ENCODE measurements around the gene CHRD.

CHRD gene

GRCh38 chr3:184354754-184355153 lies 25.1 kb upstream of the CHRD start:
- H3K4me1 ChIP-seq (ENCODE audit: control insufficient read depth, insufficient read depth, low read length, poor library complexity, severe bottlenecking) = no peaks in the 10 kb centered on the region
- H3K27ac ChIP-seq (ENCODE audit: insufficient read depth, low read length, poor library complexity, severe bottlenecking) = no peak overlapping the region
- H3K9me3 ChIP-seq (ENCODE audit: control insufficient read depth, low read length) = no peaks in the 10 kb centered on the region
- no peaks in the 10 kb centered on the region for H3K36me3 ChIP-seq (ENCODE audit: control insufficient read depth, insufficient read depth, low read length)
- no peaks in the 10 kb centered on the region for H3K27me3 ChIP-seq (replicated peaks; ENCODE audit: control insufficient read depth, insufficient read depth, low read length, poor library complexity, severe bottlenecking)
- no peak overlapping the region for H3K4me3 ChIP-seq (ENCODE audit: insufficient read depth, low read depth, low read length, poor library complexity, severe bottlenecking)
- DNase-seq = no peak

DNA sequence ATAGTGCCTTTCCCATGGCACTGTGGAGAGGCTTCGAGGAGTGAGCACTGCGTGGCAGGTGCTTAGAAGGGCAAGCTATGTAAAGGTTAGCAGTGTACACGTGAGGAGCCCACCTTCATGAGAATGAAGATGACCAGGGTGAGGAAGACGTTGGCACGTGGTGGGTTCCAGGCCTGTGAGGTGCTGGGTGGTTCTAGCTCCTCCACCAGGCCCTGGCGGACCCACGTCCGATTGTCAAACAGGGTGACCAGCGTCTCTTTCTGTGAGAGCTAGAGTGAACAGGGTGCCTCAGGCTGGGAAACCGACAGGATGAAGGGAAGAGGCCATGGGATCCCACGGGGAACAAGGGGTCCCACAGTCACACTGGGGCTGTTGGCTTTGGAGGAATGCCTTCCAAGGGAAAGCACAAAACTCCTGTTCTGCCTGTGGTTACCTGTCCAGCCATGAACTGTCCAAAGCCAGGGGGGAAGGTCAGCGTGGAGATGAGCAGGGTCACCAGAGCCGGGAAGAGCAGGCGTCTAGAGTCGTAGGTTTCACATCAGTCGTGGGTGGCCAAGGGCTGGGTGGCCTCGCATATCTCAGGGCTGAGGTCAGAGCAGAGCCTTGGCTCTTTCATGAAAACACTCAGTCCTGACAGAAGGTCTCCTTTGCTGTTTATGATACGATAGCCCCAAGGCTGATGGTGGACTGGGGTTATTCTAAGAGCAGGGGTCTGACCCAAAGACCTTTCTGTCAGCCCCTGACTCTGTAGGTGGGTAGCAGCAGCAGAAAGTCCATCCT lies 24.4 kb upstream of the CHRD start:
- no peak for DNase-seq
- no peaks in the 10 kb centered on the region for H3K9me3 ChIP-seq (ENCODE audit: control insufficient read depth, low read length)
- no peaks in the 10 kb centered on the region for H3K4me1 ChIP-seq (ENCODE audit: control insufficient read depth, insufficient read depth, low read length, poor library complexity, severe bottlenecking)
- no peak overlapping the region for H3K27ac ChIP-seq (ENCODE audit: insufficient read depth, low read length, poor library complexity, severe bottlenecking)
- H3K36me3 ChIP-seq (ENCODE audit: control insufficient read depth, insufficient read depth, low read length) = no peaks in the 10 kb centered on the region
- no peaks in the 10 kb centered on the region for H3K27me3 ChIP-seq (replicated peaks; ENCODE audit: control insufficient read depth, insufficient read depth, low read length, poor library complexity, severe bottlenecking)
- no peak overlapping the region for H3K4me3 ChIP-seq (ENCODE audit: insufficient read depth, low read depth, low read length, poor library complexity, severe bottlenecking)

- Histone ChIP-seq H3K9me3 (ENCODE audit: control insufficient read depth, low read length) (no peaks in the 10 kb centered on the region), H3K4me1 (ENCODE audit: control insufficient read depth, insufficient read depth, low read length, poor library complexity, severe bottlenecking) (peaks cover 12% of the 10 kb centered on the region), H3K4me3 (ENCODE audit: insufficient read depth, low read depth, low read length, poor library complexity, severe bottlenecking) (no peak overlapping the region), H3K36me3 (ENCODE audit: control insufficient read depth, insufficient read depth, low read length) (no peaks in the 10 kb centered on the region), H3K27ac (ENCODE audit: insufficient read depth, low read length, poor library complexity, severe bottlenecking) (no peak overlapping the region), H3K27me3 (replicated peaks; ENCODE audit: control insufficient read depth, insufficient read depth, low read length, poor library complexity, severe bottlenecking) (no peaks in the 10 kb centered on the region)
- no peak for DNase-seq
These were observed 22.4 kb upstream of the CHRD start for GRCh38 chr3:184357248-184358123.

DNA sequence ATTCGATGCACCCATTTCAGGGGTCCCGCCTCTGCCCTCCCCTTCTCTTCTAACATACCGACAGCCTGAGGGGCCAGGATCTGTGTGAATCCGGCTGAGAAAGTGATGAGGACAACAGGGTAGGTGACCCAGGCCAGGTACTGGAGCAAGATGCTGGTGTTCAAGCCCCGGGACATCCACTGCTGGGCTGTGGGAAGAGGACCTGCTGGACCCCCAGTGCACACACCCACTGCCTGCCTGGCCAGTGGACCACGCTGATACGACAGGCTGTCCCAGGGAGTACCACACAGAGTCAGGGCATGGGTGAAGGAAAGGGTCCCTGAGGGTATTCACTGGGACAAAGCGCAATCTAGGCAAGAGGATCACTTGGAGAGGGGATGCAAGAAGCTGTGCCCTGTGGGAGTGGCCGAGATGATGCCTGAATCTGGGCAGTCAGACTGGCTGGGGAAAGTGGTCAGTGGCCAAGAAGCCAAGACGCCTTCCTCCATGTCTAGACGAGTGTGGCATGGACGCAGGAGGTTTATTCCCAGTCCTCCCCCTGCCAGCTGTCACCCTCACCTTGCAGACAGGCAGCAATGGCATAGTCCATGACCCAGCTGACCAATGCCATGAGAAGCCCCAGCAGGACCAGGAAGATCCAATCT lies 21.6 kb upstream of the CHRD start:
- peaks cover 12% of the 10 kb centered on the region for H3K4me1 ChIP-seq (ENCODE audit: control insufficient read depth, insufficient read depth, low read length, poor library complexity, severe bottlenecking)
- H3K36me3 ChIP-seq (ENCODE audit: control insufficient read depth, insufficient read depth, low read length) = no peaks in the 10 kb centered on the region
- H3K4me3 ChIP-seq (ENCODE audit: insufficient read depth, low read depth, low read length, poor library complexity, severe bottlenecking) = no peak overlapping the region

DNA sequence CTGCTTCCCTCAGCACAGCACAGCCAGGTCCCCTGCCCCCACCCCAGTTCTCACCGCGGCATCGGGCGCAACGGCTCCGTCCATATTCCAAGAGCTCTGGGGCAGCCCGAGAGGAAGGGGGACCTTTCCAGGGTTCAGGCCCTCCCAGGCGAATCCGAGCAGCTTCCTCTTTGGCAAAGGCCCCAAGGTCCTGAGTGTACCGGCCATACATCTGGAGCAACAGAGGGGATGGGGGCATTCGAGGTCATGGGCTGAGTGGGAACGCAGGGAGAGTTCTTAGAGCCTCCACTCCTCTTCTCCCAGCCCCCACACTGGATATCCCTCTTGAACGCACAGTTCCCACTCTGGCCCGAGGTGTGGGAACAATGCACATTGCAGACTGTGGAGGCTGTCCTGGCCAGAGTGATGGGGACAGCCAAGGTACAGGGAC lies 20.9 kb upstream of the CHRD start:
- peaks cover 12% of the 10 kb centered on the region for H3K4me1 ChIP-seq (ENCODE audit: control insufficient read depth, insufficient read depth, low read length, poor library complexity, severe bottlenecking)
- no peak overlapping the region for H3K4me3 ChIP-seq (ENCODE audit: insufficient read depth, low read depth, low read length, poor library complexity, severe bottlenecking)
- H3K27ac ChIP-seq (ENCODE audit: insufficient read depth, low read length, poor library complexity, severe bottlenecking) = no peak overlapping the region
- no peak for DNase-seq
- no peaks in the 10 kb centered on the region for H3K9me3 ChIP-seq (ENCODE audit: control insufficient read depth, low read length)
- H3K27me3 ChIP-seq (replicated peaks; ENCODE audit: control insufficient read depth, insufficient read depth, low read length, poor library complexity, severe bottlenecking) = no peaks in the 10 kb centered on the region
- H3K36me3 ChIP-seq (ENCODE audit: control insufficient read depth, insufficient read depth, low read length) = no peaks in the 10 kb centered on the region

More for the DNA sequence above, 21.6 kb upstream of the CHRD start:
- H3K27ac ChIP-seq (ENCODE audit: insufficient read depth, low read length, poor library complexity, severe bottlenecking) = no peak overlapping the region
- no peaks in the 10 kb centered on the region for H3K27me3 ChIP-seq (replicated peaks; ENCODE audit: control insufficient read depth, insufficient read depth, low read length, poor library complexity, severe bottlenecking)
- H3K9me3 ChIP-seq (ENCODE audit: control insufficient read depth, low read length) = no peaks in the 10 kb centered on the region
- no peak for DNase-seq

DNA sequence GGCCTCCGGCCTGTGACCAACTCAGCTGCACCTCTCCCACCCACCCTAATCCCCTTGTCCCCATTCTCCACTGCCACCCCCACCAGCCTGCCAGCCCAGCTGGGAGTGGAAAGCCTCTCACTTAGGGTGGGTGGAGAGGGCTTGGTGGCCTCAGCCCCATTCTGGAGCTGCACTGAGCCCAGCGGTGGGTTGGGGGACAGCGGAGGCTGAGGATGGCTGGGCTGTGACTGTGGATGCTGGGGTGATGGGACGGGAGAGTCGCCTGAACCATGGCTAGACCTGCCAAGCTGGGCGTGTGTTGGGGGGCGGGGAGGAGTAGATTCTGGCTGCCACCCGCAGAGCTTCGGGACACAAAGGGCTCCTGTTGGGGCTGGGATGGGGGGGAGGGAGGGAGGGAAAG lies 20.2 kb upstream of the CHRD start:
- H3K9me3 ChIP-seq (ENCODE audit: control insufficient read depth, low read length) = no peaks in the 10 kb centered on the region
- no peak overlapping the region for H3K27ac ChIP-seq (ENCODE audit: insufficient read depth, low read length, poor library complexity, severe bottlenecking)
- no peaks in the 10 kb centered on the region for H3K36me3 ChIP-seq (ENCODE audit: control insufficient read depth, insufficient read depth, low read length)
- H3K27me3 ChIP-seq (replicated peaks; ENCODE audit: control insufficient read depth, insufficient read depth, low read length, poor library complexity, severe bottlenecking) = no peaks in the 10 kb centered on the region
- peaks cover 13% of the 10 kb centered on the region for H3K4me1 ChIP-seq (ENCODE audit: control insufficient read depth, insufficient read depth, low read length, poor library complexity, severe bottlenecking)
- no peak overlapping the region for H3K4me3 ChIP-seq (ENCODE audit: insufficient read depth, low read depth, low read length, poor library complexity, severe bottlenecking)
- DNase-seq = no peak

GRCh38 chr3:184360070-184360928 lies 19.6 kb upstream of the CHRD start:
- H3K27ac ChIP-seq (ENCODE audit: insufficient read depth, low read length, poor library complexity, severe bottlenecking) = no peak overlapping the region
- no peaks in the 10 kb centered on the region for H3K36me3 ChIP-seq (ENCODE audit: control insufficient read depth, insufficient read depth, low read length)
- no peaks in the 10 kb centered on the region for H3K27me3 ChIP-seq (replicated peaks; ENCODE audit: control insufficient read depth, insufficient read depth, low read length, poor library complexity, severe bottlenecking)
- no peaks in the 10 kb centered on the region for H3K9me3 ChIP-seq (ENCODE audit: control insufficient read depth, low read length)
- H3K4me1 ChIP-seq (ENCODE audit: control insufficient read depth, insufficient read depth, low read length, poor library complexity, severe bottlenecking) = peaks cover 14% of the 10 kb centered on the region
- DNase-seq = no peak
- no peak overlapping the region for H3K4me3 ChIP-seq (ENCODE audit: insufficient read depth, low read depth, low read length, poor library complexity, severe bottlenecking)

DNA sequence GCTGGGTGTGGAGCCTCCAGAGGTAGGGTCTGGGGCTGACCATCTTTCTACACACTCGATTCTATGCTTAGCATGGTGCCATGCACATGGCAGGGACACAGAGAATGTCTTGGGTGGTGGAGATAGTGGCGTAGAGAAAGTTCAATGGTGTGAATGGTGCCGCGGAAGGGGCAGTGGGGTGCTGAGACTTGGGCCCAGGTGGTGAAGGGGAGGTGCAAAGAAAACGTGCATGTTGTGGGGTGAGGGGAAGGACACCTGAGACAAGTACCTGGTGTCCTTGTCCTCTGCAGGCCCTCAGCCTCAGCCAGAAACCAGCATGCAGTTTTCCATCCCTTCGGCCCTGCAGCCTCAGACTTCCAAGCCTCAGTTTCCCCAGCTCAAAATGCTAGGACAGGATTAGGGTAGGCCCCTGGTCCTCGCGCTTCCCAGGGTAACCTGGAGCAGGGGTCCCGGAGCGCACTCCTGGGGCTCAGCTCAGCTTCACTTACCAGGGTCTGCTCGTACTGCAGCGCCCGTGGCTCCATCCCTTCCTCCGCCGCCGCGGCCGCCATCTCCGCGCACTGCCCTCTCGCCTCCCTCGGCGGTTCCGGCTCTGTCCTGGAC lies 18.8 kb upstream of the CHRD start:
- no peaks in the 10 kb centered on the region for H3K9me3 ChIP-seq (ENCODE audit: control insufficient read depth, low read length)
- H3K4me1 ChIP-seq (ENCODE audit: control insufficient read depth, insufficient read depth, low read length, poor library complexity, severe bottlenecking) = peaks cover 14% of the 10 kb centered on the region
- no peak for DNase-seq
- H3K4me3 ChIP-seq (ENCODE audit: insufficient read depth, low read depth, low read length, poor library complexity, severe bottlenecking) = peak overlapping the region; percentile 77
- H3K36me3 ChIP-seq (ENCODE audit: control insufficient read depth, insufficient read depth, low read length) = peaks cover 2% of the 10 kb centered on the region
- H3K27me3 ChIP-seq (replicated peaks; ENCODE audit: control insufficient read depth, insufficient read depth, low read length, poor library complexity, severe bottlenecking) = no peaks in the 10 kb centered on the region
- no peak overlapping the region for H3K27ac ChIP-seq (ENCODE audit: insufficient read depth, low read length, poor library complexity, severe bottlenecking)

DNA sequence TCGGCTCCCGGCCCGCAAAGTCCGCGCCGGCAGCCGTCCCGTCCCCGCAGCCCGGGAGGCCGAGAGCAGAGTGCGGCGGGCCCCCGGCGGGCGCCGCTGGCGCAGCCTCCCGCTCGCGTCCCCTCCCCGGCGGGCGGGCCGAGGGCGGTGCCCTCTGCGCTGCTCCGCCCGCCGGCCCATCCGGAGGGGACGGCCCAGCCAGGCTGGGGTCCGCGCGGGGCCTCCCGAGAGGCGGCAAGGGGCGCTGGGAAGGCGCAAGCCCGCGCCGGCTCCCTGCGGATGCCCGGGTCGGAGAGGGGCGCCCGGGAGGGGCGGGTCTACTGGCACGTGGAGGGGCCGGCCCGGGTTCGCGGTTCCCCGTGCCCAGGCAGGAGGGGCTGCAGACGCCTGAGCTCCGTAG lies 18.3 kb upstream of the CHRD start, which contains the start of the genes CLCN2 and POLR2H:
Gene CLCN2, minus strand, starts transcription at position 74 of the 400 bp plus-strand sequence. CDS start 126 bp downstream, outside the sequence.
Gene POLR2H, plus strand, starts transcription at position 179 of the 400 bp plus-strand sequence. CDS start 1,783 bp downstream, outside the sequence.
- DNase-seq = peak in 2 of 3 donors; percentile 18 to 37
- Histone ChIP-seq H3K36me3 (ENCODE audit: control insufficient read depth, insufficient read depth, low read length) (peaks cover 4% of the 10 kb centered on the region), H3K9me3 (ENCODE audit: control insufficient read depth, low read length) (no peaks in the 10 kb centered on the region), H3K4me3 (ENCODE audit: insufficient read depth, low read depth, low read length, poor library complexity, severe bottlenecking) (peak within 1 kb of the TSS; percentile 77), H3K27me3 (replicated peaks; ENCODE audit: control insufficient read depth, insufficient read depth, low read length, poor library complexity, severe bottlenecking) (no peaks in the 10 kb centered on the region), H3K4me1 (ENCODE audit: control insufficient read depth, insufficient read depth, low read length, poor library complexity, severe bottlenecking) (peaks cover 14% of the 10 kb centered on the region), H3K27ac (ENCODE audit: insufficient read depth, low read length, poor library complexity, severe bottlenecking) (peak within 1 kb of the TSS; percentile 78)

Measured in effector memory CD4-positive, alpha-beta T cell (primary cell).